Measurements from ENCODE around the gene SVIL.

The SVIL gene

DNA sequence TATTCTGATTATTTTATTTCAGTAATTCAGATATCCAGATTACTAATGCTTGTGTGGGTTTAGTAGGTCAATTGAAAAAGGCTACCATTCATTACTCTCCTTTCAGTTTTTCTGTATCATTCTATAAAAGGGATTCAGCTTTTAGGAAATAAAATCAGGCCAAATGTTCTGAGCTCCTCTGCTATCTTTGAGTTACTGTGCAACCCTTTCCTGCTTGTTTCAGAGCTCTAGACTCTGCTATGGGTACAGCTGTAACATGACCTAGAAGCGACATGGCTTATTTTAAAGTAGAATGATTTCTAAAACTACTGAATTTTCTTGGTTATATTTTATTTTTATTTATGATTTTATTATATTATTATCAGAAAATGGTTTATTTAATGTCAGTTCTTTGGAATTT is 203.1 kb downstream of the SVIL start:
- ChIA-PET CTCF (interaction anchor here (0.8 to 1.5 kb wide), 8 partner anchors 11 to 64 kb away, joined by 3 to 5 read pairs (median 4); no protein-coding TSS in a partner anchor), POLR2A (no interaction called here)
- H3K4me3 ChIP-seq (ENCODE audit: low read depth, low read length), result no peak overlapping the region
- TF ChIP-seq, protein P1, sequence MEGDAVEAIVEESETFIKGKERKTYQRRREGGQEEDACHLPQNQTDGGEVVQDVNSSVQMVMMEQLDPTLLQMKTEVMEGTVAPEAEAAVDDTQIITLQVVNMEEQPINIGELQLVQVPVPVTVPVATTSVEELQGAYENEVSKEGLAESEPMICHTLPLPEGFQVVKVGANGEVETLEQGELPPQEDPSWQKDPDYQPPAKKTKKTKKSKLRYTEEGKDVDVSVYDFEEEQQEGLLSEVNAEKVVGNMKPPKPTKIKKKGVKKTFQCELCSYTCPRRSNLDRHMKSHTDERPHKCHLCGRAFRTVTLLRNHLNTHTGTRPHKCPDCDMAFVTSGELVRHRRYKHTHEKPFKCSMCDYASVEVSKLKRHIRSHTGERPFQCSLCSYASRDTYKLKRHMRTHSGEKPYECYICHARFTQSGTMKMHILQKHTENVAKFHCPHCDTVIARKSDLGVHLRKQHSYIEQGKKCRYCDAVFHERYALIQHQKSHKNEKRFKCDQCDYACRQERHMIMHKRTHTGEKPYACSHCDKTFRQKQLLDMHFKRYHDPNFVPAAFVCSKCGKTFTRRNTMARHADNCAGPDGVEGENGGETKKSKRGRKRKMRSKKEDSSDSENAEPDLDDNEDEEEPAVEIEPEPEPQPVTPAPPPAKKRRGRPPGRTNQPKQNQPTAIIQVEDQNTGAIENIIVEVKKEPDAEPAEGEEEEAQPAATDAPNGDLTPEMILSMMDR (IDR thresholded peaks at IDR 0.05; ENCODE audit: insufficient read depth, low read length, missing control alignments), result no peak
- no peak for DNase-seq (ENCODE audit: low read depth, low spot score)

DNA sequence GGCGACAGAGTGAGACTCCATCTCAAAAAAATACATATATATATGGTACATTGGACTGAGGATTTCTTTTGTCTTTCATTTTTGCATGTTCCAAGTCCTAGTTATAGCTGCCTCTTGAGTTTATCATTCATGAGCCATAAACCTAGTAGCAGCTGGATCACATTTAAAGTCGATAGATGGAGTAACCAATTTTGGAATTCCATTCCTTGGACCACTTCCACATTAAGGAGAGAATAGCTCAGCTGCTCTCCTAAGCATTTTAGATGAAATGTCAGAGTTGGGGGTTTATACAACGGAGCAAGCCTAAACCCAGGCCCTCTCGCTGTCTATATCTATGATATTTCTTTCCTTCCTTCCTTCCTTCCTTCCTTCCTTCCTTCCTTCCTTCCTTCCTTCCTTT is 204.7 kb downstream of the SVIL start:
- POLR2A ChIA-PET, result no interaction called here
- CTCF ChIA-PET, result interaction anchor here (0.7 to 2.6 kb wide), 8 partner anchors 9 to 105 kb away, joined by 3 to 25 read pairs (median 5); no protein-coding TSS in a partner anchor
- TF ChIP-seq, protein P1 (IDR thresholded peaks at IDR 0.05; ENCODE audit: insufficient read depth, low read length, missing control alignments), result no peak
- DNase-seq (ENCODE audit: low read depth, low spot score), result no peak
- H3K4me3 ChIP-seq (ENCODE audit: low read depth, low read length), result no peak overlapping the region

DNA sequence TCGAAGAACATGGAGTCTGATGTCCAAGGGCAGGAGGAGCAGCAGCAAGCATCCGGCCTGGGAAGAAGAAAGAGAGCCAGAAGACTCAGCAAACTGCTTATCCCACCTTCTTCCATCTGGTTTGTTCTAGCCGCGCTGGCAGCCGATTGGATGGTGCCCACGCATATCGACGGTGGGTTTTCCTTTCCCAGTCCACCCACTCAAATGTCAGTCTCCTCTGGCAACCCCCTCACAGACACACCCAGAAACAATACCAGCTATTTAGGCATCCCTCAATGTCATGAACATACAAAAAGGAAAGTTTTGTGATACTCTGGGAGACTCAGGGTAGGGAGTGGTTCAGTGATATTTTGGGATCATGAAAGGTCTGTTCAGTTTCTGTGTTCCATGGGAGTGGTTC is 206.3 kb downstream of the SVIL start:
- no peak for DNase-seq (ENCODE audit: low read depth, low spot score)
- ChIA-PET CTCF (interaction anchor here (1.0 to 2.6 kb wide), 9 partner anchors 8 to 85 kb away, joined by 3 to 25 read pairs (median 5); no protein-coding TSS in a partner anchor), POLR2A (interaction anchor here (1.4 kb wide), 1 partner anchor 19 kb away, joined by 5 read pairs; no protein-coding TSS in a partner anchor)
- TF ChIP-seq, protein P1 (IDR thresholded peaks at IDR 0.05; ENCODE audit: insufficient read depth, low read length, missing control alignments), result no peak
- H3K4me3 ChIP-seq (ENCODE audit: low read depth, low read length), result no peak overlapping the region

DNA sequence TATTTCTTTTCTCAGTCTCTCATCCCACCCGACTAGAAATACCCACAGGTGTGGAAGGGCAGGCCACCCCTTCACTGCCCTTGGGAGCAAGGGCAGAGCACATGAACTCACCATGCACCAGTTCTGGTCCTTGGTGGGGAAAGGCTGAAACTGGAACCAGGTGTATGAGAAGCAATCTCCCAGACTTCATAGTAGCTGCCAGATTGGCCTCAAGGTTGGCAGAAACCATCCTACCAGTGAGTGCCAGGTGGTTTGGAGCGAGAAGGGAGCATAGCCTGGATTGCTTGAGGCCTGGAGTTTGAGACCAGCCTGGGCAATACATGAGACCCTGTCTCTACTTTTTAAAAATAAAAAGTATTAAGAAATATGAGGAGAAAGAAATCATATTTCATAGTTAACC is 207.1 kb downstream of the SVIL start:
- no peak for DNase-seq (ENCODE audit: low read depth, low spot score)
- ChIA-PET CTCF (interaction anchor here (1.0 to 2.4 kb wide), 4 partner anchors 35 to 69 kb away, joined by 3 to 10 read pairs (median 4); no protein-coding TSS in a partner anchor), POLR2A (interaction anchor here (1.4 kb wide), 1 partner anchor 18 kb away, joined by 5 read pairs; no protein-coding TSS in a partner anchor)
- no peak overlapping the region for H3K4me3 ChIP-seq (ENCODE audit: low read depth, low read length)
- TF ChIP-seq, protein P1 (IDR thresholded peaks at IDR 0.05; ENCODE audit: insufficient read depth, low read length, missing control alignments), result no peak

DNA sequence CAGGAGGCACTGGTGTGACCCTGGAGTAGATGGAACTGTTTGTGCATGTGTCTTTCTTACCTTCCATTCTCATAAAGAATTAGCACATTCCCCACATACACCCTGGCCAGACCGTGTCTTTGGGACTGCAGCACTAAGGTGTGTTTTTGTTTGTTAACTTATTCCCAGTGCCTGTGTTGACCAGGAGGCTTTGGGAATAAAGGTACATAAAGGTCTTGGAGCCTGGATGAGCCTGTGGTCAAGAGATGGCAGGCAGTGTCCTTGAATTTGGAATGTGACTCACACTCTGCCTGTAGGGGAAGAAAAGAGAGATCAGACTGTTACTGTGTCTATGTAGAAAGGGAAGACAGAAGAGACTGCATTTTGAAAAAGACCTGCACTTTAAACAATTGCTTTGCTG is 208.4 kb downstream of the SVIL start:
- TF ChIP-seq, protein P1 (IDR thresholded peaks at IDR 0.05; ENCODE audit: insufficient read depth, low read length, missing control alignments), result no peak
- POLR2A ChIA-PET, result no interaction called here
- no peak overlapping the region for H3K4me3 ChIP-seq (ENCODE audit: low read depth, low read length)

DNA sequence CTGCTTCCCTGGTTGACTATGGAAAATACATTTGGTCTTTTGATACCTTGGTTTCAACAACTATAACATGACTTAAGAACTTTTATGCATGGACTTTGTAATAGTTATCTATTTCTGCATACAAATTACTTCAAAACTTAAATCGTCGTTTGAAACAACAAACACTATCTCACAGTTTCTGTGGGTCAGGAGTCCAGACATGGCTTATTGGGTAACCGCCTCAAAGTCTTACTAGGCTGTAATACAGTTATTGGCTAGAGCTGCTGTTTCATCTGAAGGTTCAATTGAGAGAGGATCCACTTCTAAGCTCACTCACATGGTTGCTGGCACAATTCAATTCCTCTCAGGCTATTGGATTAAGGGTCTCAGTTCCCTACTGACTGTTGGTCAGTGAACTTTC is 210.8 kb downstream of the SVIL start:
- no peak overlapping the region for H3K4me3 ChIP-seq (ENCODE audit: low read depth, low read length)
- ChIA-PET POLR2A (no interaction called here), CTCF (interaction anchor here (1.3 to 2.0 kb wide), 7 partner anchors 16 to 45 kb away, joined by 3 to 10 read pairs (median 6); no protein-coding TSS in a partner anchor)
- TF ChIP-seq, protein P1 (IDR thresholded peaks at IDR 0.05; ENCODE audit: insufficient read depth, low read length, missing control alignments), result no peak
- no peak for DNase-seq (ENCODE audit: low read depth, low spot score)

More for the DNA sequence above, 208.4 kb downstream of the SVIL start:
- DNase-seq (ENCODE audit: low read depth, low spot score), result no peak
- CTCF ChIA-PET, result no interaction called here

Data from AG04449 (cell line).